Measurements from ENCODE around the gene PDK1. TPM values are rescaled to one million over a fixed set of nuclear protein-coding genes. Genes with fewer than 3 reads are reported as not detected.

The PDK1 gene
- total RNA-seq, result 3.5 and 33.3 TPM in 2 replicates

DNA sequence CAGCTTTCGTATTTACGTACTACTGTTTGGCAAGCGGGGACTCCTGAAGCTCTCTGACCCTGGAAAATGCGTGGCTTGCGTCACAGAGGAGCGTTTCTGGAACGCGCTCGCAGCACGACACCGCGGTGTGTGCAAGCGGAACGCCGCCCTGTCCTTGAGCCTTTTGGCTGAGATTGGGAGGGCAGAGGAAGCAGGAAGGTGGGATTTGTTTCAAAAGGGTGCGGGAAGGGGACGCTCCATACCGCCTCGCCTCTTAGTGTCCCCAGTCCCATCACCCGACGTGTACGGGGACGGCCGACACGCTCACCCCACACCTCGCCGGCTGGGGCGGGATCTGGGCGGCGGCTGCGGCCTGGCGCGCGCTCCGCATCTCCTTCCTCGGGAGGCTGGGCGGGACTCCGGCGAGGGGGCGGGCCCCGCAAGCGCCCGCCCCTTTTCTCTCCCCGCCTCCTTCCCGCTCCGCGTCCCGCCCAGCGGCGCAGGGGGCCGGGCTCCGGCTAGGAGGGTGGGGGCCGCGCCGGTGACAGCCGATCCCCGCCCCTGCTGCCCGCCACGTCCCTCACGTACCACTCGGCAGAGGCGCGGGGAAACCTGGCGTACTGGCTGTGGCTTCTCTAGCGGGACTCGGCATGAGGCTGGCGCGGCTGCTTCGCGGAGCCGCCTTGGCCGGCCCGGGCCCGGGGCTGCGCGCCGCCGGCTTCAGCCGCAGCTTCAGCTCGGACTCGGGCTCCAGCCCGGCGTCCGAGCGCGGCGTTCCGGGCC, at the start of gene PDK1:
PDK1 (plus strand) TSS at position 569 of the 762 bp plus-strand sequence; CDS start at position 630, 61 bp downstream.
- peak within 1 kb of the TSS; percentile 93 for H3K4me3 ChIP-seq (ENCODE audit: low read depth, low read length)
- TF ChIP-seq CTCF (conservative IDR thresholded peaks at IDR 0.05; ENCODE audit: low read depth, low read length), result no peak
- peak; percentile 32 for DNase-seq (ENCODE audit: low read depth)

DNA sequence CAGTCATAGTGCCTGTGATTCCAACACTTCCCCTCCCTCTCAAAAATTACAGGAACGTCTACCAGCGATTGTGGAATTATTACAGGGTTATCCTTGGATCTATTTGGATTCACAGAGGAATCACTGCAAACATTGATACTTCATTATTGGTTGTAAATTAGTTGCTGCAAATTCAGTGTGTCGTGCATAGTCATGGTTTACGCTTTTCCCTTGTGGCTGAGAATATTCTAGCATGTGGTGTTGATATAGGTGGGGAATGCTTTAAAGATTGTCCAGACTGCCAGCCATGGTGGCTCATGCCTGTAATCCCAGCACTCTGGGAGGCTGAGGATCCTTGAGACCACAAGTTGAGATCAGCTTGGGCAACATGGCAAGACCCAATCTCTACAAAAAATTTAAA, 48.7 kb upstream of the PDK1 start:
- no peak for DNase-seq (ENCODE audit: low read depth)
- H3K4me3 ChIP-seq (ENCODE audit: low read depth, low read length), result no peak overlapping the region
- no peak for TF ChIP-seq CTCF (conservative IDR thresholded peaks at IDR 0.05; ENCODE audit: low read depth, low read length)

- no peak for TF ChIP-seq CTCF (conservative IDR thresholded peaks at IDR 0.05; ENCODE audit: low read depth, low read length)
- no peak overlapping the region for H3K4me3 ChIP-seq (ENCODE audit: low read depth, low read length)
- no peak for DNase-seq (ENCODE audit: low read depth)
Measured at GRCh38 chr2:172510088-172510487, 45.8 kb upstream of the PDK1 start.

DNA sequence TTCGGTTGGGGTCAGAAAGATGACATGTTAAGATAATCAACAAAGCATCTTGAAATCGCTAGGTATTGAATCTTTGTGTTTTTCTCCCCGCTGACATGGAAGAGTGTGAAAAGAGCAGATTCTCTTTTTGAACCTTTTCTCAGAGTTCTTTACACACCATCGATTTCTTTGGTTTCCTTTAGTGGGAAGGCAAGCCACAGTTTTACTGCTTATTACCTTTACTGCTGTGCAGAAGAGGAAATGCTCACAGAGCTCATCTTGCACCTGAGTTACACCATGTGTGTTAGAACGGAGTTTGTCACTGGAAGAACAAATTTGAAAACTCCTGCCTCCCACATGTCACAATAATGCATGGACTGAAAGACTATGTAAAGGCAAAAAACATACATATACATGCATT, 45.3 kb upstream of the PDK1 start:
- DNase-seq (ENCODE audit: low read depth), result no peak
- no peak overlapping the region for H3K4me3 ChIP-seq (ENCODE audit: low read depth, low read length)
- no peak for TF ChIP-seq CTCF (conservative IDR thresholded peaks at IDR 0.05; ENCODE audit: low read depth, low read length)

DNA sequence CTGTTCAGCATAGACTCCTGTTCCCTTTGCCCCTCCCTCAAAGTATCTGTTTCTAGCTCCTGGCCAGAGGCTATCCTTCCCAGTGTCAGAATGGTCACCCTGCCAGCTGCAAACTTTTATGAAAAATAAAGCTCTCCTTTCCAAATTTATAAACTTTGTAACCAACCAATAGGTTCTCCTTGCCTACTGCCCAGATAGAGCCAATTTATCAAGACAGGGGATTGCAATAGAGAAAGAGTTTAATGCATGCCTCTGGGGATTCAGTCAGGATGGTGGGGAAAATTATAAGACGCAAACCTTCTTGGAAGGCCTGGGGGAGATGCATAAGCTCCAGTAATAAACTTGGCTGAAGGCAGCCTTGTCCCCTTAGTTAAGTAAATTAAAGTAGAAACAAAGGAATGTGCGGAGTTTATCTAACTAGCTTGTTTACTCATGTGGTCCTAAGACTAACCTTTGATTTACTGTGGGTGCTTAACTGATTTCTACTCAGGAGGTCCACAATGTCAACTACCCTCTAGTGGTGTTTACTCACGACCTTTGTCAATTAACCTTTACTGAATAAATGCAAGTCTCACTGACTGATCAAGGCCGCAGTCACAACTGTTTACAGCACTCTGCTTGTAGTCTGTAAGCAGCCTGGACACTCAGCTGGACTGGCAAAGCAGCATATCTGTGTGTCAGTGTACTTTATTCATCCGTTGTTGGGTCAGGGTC, 42.9 kb upstream of the PDK1 start:
- TF ChIP-seq CTCF (conservative IDR thresholded peaks at IDR 0.05; ENCODE audit: low read depth, low read length), result no peak
- no peak for DNase-seq (ENCODE audit: low read depth)
- H3K4me3 ChIP-seq (ENCODE audit: low read depth, low read length), result no peak overlapping the region

GRCh38 chr2:172513524-172513900, 42.4 kb upstream of the PDK1 start:
- DNase-seq (ENCODE audit: low read depth), result no peak
- TF ChIP-seq CTCF (conservative IDR thresholded peaks at IDR 0.05; ENCODE audit: low read depth, low read length), result no peak
- no peak overlapping the region for H3K4me3 ChIP-seq (ENCODE audit: low read depth, low read length)

All from epithelial cell of proximal tubule (primary cell).